KMS-11 (cell line): ENCODE data around the gene MED27.
A peak's percentile ranks its signal among the peaks of the same experiment; 100 is the strongest.

ENCODE experiments used
- H2AFZ ChIP-seq: fragments of 200-600 bp; sonication (generic); 2 replicates; pipeline ENCODE4 v1.6.1; 2016; ENCODE audit warnings: antibody characterized with exemption, mixed run types, low read depth
- H3K27ac ChIP-seq: fragments of 200-600 bp; sonication (generic); 2 replicates; pipeline ENCODE4 v1.6.1; 2016; ENCODE audit warnings: mild to moderate bottlenecking, mixed run types
- H3K27me3 ChIP-seq: fragments of 200-600 bp; sonication (generic); 2 replicates; pipeline ENCODE4 v1.6.1; 2017; ENCODE audit warnings: mild to moderate bottlenecking, low read depth, mixed run types, moderate library complexity; ENCODE audit not compliant: insufficient read depth
- H3K36me3 ChIP-seq: fragments of 200-600 bp; sonication (generic); 2 replicates; pipeline ENCODE4 v1.6.1; 2017; ENCODE audit warnings: mild to moderate bottlenecking, mixed run types; ENCODE audit not compliant: insufficient read depth
- H3K4me1 ChIP-seq: fragments of 200-600 bp; sonication (generic); 2 replicates; pipeline ENCODE4 v1.6.1; 2016; ENCODE audit warnings: mild to moderate bottlenecking, low read depth, mixed run types; ENCODE audit not compliant: poor library complexity, severe bottlenecking
- H3K4me2 ChIP-seq: fragments of 200-600 bp; sonication (generic); 2 replicates; pipeline ENCODE4 v1.7.0; 2016; ENCODE audit warnings: mild to moderate bottlenecking, mixed run types
- H3K4me3 ChIP-seq: fragments of 200-600 bp; sonication (generic); IDR thresholded peaks from 2 replicates; pipeline ENCODE4 v1.6.1; 2017; ENCODE audit warnings: low read depth, low read length, mixed read lengths; ENCODE audit not compliant: insufficient read depth
- H3K79me2 ChIP-seq: fragments of 200-600 bp; sonication (generic); 2 replicates; pipeline ENCODE4 v1.6.1; 2016; ENCODE audit warnings: low read depth, mixed run types; ENCODE audit not compliant: insufficient read depth
- H3K9ac ChIP-seq: fragments of 200-600 bp; sonication (generic); 2 replicates; pipeline ENCODE4 v1.6.1; 2016; ENCODE audit warnings: mild to moderate bottlenecking, mixed run types
- H4K20me1 ChIP-seq: fragments of 200-600 bp; sonication (generic); 2 replicates; pipeline ENCODE4 v1.6.1; 2016; ENCODE audit warnings: mild to moderate bottlenecking, mixed run types; ENCODE audit not compliant: insufficient read depth
- CTCF ChIP-seq: fragments of 200-600 bp; sonication (generic); conservative IDR thresholded peaks from 2 replicates; pipeline ENCODE4 v1.6.1; 2017; ENCODE audit warnings: low read depth, mild to moderate bottlenecking, antibody characterized with exemption, low read length, moderate library complexity, mixed read lengths

The MED27 gene

DNA sequence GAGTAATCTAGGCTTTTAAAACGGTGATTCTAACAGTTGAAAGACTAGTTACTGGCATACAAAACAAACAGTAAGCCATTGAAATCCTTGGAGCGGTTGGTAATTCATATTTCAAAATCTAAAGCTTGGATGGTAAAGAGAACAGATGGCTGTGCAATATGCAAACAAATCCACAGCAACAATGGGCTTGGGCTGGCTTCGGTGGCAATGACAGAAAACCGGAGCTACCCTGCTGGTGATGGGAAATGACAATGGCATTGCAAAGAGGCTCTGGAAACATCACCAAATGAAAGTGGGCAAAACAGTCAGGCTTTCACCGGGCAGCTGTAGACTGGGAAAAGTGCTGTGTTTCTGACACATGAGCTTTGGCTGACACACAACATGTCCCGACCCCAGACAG is 42.2 kb downstream of the MED27 start:
- H3K4me1 ChIP-seq, result peaks cover 14% of the 10 kb centered on the region
- H3K27me3 ChIP-seq, result no peaks in the 10 kb centered on the region
- TF ChIP-seq CTCF, result no peak
- no peaks in the 10 kb centered on the region for H3K79me2 ChIP-seq
- no peak overlapping the region for H3K4me2 ChIP-seq
- 0 out of 2 replicates have a peak, but pooled peaks cover 7% of the 10 kb centered on the region for H4K20me1 ChIP-seq
- no peak overlapping the region for H3K27ac ChIP-seq
- no peak overlapping the region for H2AFZ ChIP-seq
- H3K9ac ChIP-seq, result no peak overlapping the region
- no peak overlapping the region for H3K4me3 ChIP-seq
- no peaks in the 10 kb centered on the region for H3K36me3 ChIP-seq

DNA sequence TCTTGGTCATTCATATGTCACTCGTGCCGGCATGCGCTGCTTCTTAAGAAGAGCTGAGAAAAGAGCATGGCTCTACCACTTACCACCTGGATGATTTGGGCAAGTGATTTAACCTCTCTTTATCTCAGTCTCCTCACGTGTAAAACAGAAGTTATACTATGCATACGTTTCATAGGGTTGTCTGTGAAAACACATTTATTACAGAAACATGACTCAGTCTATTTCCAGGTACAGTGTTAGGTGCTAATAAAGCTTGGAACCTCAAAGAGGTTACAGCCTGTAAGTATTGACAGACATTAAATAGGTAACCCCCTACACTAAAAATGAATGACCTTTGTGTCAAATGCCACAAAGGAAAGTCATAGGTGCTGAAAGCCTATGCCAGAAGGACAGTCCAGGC is 43.1 kb downstream of the MED27 start:
- no peak overlapping the region for H2AFZ ChIP-seq
- peaks cover 23% of the 10 kb centered on the region for H3K4me1 ChIP-seq
- H3K9ac ChIP-seq, result no peak overlapping the region
- no peak overlapping the region for H3K4me2 ChIP-seq
- 0 out of 2 replicates have a peak, but pooled peaks cover 4% of the 10 kb centered on the region for H3K79me2 ChIP-seq
- TF ChIP-seq CTCF, result no peak
- H3K36me3 ChIP-seq, result no peaks in the 10 kb centered on the region
- no peak overlapping the region for H3K27ac ChIP-seq
- no peaks in the 10 kb centered on the region for H3K27me3 ChIP-seq
- peaks cover 9% of the 10 kb centered on the region; the same call in 1 of the 2 replicates for H4K20me1 ChIP-seq
- no peak overlapping the region for H3K4me3 ChIP-seq

DNA sequence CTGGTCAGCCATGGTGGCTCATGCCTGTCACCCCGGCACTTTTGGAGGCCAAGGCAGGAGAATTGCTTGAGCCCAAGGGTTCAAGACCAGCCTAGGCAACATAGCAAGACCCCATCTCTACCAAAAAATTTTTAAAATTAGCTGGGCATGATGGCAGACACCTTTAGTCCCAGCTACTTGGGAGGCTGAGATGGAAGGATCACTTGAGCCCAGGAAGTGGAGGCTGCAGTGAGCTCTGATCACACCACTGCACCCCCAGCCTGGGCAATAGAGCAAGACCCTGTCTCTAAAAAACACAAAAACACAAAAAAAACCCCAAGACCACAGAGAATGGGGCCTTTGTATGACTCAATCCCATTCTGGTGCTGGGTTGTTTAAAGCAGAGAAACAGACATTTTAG is 44.0 kb downstream of the MED27 start:
- no peak overlapping the region for H2AFZ ChIP-seq
- no peaks in the 10 kb centered on the region for H3K27me3 ChIP-seq
- peaks cover 8% of the 10 kb centered on the region; the same call in 1 of the 2 replicates for H3K79me2 ChIP-seq
- H3K9ac ChIP-seq, result no peak overlapping the region
- no peak overlapping the region for H3K4me2 ChIP-seq
- no peak overlapping the region for H3K27ac ChIP-seq
- TF ChIP-seq CTCF, result no peak
- no peak overlapping the region for H3K4me3 ChIP-seq
- no peaks in the 10 kb centered on the region for H3K36me3 ChIP-seq
- H3K4me1 ChIP-seq, result peaks cover 29% of the 10 kb centered on the region
- H4K20me1 ChIP-seq, result peaks cover 9% of the 10 kb centered on the region; the same call in 1 of the 2 replicates

DNA sequence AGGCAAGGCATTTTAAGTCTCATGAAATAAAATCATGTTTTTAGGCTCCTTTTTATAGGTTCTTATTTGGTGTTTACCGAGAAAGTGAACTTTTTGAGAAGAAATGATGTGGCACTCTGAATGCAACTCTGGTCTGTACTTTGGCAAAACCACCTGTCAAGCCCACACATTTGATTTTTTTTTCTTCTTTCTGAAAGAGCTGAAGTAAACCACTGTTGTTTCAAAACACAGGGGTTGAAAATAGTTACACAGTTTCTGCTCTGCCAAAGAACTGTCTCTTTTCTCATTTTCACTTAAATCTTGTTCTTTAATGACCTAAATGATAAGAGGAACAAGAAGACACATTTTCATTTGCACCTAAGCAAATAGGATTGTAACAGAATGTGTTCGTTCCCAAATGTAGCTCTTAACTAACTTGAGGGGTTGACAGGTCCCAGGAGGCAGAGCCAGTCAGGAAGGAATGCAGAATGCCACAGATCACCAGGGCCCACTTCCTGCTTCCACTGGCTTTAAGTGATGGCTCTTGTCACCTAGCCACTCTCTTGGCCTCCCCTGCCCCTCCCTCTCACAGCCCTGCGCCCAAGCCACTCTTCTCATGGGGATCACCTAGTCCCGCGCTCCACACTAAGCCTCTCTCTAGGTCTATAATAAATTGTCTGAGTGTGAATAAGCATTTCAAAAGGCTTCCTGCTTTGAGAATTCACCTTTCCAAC is 47.3 kb downstream of the MED27 start:
- no peak overlapping the region for H3K4me3 ChIP-seq
- H3K4me1 ChIP-seq, result peaks cover 29% of the 10 kb centered on the region
- peaks cover 9% of the 10 kb centered on the region; the same call in 1 of the 2 replicates for H4K20me1 ChIP-seq
- TF ChIP-seq CTCF, result no peak
- no peak overlapping the region for H3K9ac ChIP-seq
- no peak overlapping the region for H2AFZ ChIP-seq
- no peaks in the 10 kb centered on the region for H3K36me3 ChIP-seq
- peak overlapping the region; percentile 43; the same call in 1 of the 2 replicates for H3K4me2 ChIP-seq
- peak overlapping the region; percentile 17; the same call in 1 of the 2 replicates for H3K27ac ChIP-seq
- H3K79me2 ChIP-seq, result peaks cover 24% of the 10 kb centered on the region; the same call in 1 of the 2 replicates
- H3K27me3 ChIP-seq, result no peaks in the 10 kb centered on the region; the same call in 1 of the 2 replicates
